HG02981 (cell line): ENCODE measurements around the gene C19orf47.
"Not testable (repeated sequence)": the region's sequence is repeated elsewhere in the genome, so short reads cannot be mapped to it uniquely, and the experiment has no call there.

ENCODE experiments used
- ATAC-seq: cut with Tn5 transposase; IDR thresholded peaks from one replicate; pipeline ENCODE4 v1.9.1; 2021; ENCODE audit warnings: mild to moderate bottlenecking, moderate library complexity; ENCODE audit not compliant: unreplicated experiment

The C19orf47 gene

DNA sequence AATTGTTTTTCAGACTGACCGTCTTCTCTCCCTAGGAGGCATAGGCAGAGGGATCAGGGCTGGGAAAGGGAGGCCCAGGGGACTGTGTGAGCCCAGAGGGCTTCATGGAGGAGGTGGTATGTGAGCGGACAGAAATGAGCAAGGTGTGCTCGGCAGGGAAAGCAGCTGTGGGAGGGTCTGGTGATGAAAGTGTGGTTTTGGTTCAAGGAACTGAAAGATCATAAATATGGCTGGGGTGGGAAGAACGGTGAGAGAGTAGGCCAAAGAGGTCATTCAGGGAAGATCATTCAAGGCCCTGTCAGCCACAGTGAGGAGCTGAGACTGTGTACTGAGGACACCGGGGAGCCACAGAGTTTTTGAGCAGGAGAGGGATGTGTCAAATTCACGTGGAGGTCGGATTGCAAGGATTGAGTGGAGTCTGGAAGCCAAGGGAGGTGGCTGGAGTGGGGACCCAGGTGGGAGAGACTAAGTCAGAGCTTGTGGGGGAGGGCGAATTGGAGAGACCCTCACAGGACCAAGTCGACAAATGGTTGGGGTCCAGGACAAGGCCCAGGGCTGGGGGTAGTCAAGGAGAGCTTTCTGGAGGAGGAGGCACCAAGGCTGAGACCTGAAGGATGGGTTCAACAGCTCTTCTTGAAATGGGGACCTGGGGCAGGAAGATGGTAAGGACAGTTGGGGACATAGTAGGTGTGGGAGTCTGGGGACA, 7.9 kb upstream of the C19orf47 start:
- ATAC-seq, result no peak

DNA sequence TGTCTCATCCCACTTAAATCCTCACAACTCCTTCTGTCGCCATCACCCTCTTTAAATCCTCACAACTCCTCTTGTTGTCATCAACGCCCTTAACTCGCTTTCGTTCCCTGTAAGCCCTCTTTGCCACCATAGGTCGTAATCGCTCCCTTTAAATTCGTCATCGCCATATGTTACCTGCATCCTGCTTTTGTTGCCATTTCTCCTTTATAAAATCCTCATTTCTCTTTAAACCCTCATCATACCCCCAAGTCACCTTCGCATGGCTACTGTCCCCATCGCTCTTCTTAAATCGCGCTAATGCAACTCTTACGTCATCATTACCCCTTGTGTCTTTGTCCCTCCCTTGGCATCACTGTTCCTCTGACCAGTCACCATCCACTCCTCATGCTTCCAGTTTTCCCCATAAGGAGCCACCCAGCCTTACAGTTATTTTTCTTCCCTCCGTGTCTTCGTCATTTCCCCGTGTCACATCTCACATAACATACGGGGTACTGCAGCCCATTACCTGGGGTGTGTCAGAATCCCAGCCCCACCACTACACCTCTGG, 837 bp upstream of the C19orf47 start:
- ATAC-seq, result no peak

DNA sequence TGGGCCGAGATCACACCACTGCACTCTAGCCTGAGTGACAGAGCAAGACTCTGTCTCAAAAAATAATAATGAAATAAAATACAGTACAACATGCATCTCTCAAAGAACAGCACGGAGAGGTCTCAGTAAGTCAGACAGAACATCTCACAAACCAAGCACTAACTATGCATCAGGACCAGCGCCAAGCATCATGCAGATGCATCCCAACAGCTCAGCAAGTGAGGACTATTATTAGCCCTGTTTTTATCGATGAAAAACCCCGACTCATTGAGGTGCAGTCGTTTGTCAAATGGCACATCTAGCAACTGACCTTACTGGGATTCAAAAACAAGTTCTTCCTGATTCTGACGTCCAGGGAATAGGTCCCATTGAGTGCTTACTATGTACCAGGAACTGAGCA, 3.8 kb downstream of the C19orf47 start:
- no peak for ATAC-seq

DNA sequence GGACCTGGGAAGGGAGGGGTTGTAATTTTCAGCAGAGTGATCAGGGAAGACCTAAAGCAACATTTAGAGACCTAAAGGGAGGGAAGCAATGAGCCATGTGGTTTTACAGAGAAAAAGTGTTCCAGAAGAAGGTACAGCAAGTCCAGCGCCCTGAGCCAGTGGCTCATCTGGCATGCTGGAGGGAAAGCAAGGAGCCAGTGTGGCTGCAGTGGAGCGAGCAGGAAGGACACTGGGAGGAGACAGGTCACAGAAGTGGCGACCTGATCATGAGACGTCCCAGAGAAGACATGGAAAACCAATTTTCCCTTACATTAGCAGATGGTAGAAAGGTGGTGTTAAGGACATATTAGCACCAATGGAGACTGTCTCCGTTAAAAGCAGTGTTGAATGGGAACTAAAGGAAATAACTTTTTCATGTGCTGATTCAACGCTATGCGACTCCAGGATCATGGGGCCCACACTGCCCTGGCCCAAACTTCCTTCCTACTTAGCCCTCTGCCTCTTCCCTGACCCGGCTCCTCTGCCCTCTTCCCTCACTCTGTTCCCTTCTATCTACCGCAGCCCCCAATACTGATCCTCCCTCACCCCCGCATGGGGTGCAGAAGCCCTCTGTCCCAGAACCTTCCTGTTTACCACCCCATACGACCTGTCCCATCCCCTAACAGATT, 5.4 kb downstream of the C19orf47 start:
- no peak for ATAC-seq

DNA sequence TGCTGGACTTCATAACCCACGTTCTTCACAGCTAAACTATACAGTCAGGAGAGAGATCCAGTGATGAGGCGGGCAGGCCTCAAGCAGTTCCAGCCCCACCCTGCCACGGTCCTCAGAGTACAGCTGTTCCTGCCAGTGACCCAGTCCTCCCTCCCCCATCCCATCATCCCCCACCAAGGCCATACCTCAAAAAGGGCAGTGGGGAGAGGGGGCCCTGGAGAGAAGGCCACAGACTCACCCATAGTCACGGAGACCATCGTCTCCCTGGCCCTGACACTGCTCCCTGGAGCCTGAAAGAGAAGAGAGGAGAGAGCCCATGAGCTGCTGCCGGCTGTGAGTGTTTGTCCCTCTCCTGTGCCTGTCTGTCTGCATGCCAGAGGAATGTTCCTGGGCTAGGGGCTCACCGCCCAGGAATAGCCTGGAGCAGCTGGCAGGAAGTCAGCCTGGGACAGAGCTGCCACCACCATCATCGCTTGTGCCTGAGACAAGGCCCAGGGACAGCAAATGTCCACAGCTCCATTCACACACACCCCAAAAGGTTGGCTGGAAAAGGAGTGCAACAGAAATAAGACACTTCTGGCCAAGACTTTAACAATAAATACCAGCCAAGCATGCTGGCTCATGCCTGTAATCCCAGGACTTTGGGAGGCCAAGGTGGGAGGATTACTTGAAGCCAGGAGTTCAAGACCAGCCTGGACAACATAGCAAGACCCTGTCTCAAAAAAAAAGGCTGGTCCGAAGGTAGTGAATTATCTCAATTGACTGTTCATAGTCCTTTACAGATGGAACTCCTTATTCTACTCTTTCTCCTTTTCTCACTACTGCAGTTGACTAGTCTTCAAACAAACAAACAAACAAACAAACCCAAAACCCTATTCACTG, 6.4 kb downstream of the C19orf47 start:
- ATAC-seq, result no peak

DNA sequence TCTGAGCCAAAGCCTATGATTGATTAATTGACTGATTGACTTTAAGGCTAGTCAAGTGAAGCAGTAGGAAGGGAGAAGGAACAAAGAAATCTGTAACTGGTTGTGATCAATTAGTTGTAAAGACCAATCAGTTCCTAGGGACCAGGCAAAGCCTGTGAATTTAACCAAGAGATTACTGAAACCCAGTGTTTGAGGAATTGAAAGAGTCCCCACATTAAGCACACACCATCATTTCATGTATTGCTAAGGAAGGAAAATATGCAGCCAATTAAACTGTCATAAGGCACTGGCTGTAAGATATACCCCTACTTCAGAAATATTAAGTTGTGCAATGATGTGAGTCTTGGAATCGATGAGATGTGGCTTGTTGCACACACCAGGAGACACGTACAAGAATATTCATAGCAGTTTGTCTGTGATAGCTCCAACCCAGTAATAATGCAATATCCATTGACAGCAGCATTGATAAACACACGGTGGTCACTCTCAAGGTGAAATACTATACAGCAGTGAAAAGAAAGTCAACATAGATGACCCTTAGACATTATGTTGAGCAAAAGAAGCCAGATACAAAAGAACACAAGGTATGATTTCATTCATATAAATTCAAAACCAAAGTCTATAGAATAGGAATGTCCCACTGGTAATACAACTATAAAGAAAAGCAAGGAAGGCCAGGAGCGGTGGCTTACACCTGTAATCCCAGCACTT, 9.0 kb downstream of the C19orf47 start:
- no peak for ATAC-seq

DNA sequence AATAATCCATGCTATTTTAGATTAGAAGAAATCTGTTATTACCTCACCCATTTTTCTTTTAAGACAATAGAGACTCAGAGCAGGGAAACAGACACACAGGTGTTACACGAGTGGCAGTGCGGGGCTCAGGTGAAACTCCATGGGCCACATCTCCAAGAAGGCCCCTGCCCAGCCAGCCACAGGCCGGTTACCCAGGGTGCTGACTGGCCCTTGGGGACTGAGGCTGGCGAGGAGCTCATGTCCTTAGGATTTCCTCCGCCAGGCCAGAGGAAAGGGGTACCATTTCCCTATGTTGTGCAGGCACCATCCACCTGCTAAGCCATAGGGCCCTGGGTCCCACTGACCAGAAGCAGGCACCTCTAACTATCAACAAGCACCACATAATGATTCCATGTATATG, 10.6 kb downstream of the C19orf47 start:
- no peak for ATAC-seq

DNA sequence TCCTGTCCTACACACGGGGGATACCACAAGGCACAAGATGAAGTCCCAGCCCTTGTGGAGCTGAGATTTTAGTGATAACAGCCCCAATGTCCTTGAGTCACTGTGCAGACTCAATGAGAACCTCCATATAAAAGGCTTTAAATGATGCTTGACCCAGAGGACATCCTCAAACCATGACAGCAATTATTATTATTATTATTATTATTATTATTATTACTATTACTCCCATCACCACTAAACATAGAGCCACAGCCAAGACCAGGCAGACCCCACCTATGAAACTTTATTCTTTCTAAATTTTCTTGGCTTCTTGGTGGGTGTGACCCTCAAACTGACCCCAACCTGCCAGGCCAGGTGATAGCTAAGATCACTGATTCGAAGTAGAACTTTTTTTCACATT, 11.1 kb downstream of the C19orf47 start:
- no peak for ATAC-seq

DNA sequence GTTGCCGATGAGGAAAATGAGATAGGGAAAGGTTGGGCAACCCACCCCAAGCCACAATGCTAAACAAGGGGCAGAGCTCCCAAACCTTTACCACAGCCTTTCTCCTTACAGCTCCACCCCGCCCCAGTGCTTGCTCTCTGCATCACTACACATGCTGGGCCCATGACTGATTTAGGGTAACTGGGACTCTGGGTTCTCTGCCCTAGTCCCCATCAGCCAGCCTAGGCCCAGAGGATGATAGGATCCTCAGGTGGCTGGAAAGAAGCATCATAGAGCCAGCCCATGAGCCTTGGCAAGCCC, 11.6 kb downstream of the C19orf47 start:
- no peak for ATAC-seq

DNA sequence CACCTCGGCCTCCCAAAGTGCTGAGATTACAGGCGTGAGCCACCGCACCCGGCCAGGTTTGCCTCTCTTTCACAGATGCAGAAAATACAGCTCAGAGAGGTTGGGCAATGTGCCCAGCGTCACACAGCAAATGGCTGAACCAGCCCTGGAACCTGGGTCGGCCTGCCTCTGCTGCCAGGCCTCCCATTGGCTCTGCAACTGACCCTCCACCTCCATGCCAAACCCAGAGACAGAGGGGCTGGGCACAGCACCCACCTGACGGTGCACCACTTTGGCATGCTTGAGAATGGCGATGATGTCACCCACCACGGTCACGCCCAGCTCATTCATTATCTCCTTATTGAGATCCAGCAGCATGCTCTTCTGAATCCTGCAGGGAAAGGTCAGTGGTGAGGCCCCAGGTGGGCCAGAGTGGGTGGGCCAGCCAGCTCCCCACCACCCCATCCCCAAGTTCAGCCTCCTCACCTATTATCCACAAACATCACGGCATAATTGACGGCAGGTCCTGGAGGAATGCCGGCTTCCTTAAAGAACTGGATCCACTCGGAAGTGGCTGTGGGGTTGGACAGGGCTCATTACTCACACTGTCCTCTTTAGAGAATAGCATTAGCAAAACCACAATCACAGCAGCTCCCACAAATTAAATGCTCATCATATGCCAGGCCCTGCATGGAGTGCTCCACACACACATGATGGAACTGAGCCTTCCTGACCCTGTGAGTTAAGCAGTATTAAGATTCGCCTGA, 12.2 kb downstream of the C19orf47 start:
- ATAC-seq, result no peak

DNA sequence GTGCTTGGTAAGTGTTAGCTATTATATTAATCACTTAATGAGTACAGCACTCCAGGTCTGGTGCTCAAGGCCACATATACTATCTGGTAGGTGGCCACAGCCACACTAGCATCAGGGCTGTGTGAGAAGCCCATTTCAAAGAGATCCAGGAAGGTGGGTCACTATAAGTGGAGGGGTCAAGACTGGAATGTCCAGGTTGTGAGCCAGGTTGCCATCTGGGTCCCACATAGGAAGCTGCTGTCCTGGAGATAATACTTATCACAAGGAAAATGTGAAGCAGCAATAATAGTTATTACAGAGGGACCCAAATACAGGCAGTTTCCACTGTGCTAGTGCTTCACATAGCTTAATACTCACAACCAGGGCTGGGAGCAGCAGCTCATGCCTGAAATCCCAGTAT, 13.1 kb downstream of the C19orf47 start:
- no peak for ATAC-seq

DNA sequence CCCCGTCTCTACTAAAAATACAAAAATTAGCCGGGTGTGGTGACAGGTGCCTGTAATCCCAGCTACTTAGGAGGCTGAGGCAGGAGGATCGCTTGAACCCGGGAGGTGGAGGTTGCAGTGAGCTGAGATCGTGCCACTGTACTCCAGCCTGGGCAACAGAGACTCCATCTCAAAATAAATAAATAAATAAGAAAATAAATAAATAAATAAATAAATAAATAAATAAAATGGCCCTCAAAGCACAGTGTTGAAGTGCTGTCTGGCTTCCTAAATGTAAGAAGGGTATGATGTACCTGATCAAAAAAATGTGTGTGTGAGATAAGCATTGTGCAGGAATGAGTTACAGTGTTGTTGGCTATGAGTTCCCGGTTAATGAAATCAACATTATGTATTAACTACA, 15.1 kb downstream of the C19orf47 start:
- ATAC-seq, result not testable (repeated sequence)

DNA sequence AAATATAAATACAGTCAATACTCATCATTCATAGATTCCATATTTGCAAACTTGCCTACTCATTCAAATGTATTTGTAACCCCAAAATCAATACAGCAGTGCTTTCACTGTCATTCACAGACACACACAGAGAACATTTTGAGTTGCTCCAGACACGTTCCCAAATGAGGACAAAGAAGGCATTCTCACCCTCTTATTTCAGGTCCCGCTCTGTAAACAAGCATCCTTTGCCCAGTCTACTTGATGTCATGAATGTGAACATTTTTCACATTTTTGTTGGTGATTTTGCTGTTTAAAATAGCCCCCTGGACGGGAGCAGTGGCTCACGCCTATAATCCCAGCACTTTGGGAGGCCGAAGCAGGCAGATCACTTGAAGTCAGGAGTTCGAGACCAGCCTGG, 15.5 kb downstream of the C19orf47 start:
- ATAC-seq, result no peak

DNA sequence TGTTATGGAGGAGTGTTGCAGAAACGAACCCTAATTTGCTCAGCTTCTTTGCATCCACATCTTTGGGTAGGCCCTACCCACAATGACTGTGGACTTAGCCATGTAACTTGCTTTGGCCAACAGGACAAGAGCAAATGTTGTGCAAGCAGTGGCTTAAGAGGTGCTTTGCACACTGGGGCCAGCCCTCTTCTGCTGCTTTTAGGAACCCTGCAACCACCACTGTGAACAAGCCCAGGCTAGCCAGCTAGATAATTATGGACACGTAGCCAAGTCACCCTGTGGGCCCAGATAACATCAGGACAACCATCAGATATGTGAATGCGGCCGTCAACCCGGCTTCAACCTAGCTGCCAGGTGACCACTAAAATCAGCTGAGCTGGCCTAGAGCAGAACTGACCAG, 17.1 kb downstream of the C19orf47 start:
- ATAC-seq, result no peak

DNA sequence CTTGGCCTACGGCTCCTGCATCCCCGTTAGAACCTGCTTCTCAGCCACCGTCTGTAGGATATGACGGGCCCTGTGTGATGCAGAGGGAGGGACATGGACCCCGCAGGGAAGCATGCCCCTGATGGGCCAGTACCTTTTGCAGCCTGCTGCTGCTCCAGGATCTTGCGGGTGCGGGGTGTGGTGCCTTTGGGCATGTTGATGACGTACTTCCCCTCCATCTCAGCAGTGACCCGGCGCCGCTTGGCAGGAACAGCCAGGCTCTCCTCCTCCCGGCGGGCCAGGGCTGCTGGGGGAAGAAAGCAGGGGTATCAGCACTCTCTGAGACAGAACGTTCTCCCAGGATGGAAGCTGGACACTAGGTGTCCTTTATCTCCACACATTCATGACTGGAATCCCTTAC, 22.0 kb downstream of the C19orf47 start:
- no peak for ATAC-seq

DNA sequence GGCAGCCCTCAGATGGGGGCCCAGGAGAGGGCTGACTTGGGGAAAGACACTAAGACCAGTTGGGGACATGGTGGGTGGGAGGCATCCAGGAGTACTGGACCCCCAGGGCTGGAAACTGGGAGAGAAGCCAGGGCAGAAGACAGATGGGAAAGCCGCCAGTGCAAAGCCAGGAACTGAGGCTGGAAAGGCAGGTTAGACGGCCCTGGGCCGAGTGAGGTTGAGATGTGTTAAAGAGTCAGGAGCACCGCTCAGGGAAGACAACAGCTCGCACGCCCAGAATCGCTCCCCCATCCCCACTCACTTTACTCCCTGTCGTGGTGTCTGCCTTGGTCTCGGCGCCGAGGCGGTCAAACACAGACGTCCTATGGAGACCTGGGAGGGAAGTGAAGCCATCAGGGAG, 24.5 kb downstream of the C19orf47 start:
- no peak for ATAC-seq

DNA sequence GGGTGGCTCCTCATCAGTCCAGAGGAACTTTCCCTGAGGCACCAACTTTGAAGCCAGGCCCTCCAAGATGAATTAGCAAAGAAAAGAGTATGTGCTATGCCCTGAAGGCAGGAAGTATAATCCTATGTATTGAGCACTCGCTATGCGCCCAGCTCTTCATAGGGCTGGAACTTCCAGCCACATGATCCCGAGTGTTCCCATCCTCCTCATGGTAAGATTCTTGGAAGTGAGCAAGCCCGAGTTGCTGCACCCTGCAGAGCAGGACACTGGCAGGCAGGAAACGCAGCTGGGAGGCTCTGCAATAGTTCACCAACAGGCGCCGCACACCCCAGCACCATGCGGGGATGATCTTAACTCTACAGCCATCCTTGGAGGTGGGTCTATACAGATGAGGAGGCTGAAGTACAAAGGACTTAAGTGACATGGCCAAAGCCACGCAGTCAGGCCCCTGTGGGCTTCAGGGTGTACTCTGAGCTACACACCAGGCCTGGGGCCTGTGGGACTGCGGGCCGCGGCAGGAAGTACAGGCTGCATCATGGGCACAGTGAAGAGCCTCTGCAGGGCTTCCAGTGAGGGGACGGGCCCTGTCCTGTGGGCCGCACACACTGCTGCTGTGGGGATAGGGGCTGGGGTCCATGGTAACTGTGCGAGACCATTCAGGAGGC, 25.1 kb downstream of the C19orf47 start:
- ATAC-seq, result no peak

DNA sequence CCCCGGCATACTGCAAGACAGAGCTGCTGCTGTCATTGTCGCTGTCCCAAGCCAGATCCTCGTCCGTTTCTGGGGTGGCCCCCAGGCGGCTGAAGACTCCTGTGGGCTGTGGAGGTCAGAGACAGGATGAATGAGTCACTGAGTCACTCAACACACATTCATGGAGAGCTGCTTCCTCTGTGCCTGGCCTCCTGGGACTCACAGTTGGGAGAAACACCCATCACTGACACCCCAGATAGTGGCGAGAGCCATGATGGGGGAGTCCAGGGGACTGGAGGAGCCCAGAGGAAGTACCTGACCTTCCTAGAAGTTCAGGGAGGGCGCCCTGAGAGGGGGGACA, 26.0 kb downstream of the C19orf47 start:
- ATAC-seq, result no peak

DNA sequence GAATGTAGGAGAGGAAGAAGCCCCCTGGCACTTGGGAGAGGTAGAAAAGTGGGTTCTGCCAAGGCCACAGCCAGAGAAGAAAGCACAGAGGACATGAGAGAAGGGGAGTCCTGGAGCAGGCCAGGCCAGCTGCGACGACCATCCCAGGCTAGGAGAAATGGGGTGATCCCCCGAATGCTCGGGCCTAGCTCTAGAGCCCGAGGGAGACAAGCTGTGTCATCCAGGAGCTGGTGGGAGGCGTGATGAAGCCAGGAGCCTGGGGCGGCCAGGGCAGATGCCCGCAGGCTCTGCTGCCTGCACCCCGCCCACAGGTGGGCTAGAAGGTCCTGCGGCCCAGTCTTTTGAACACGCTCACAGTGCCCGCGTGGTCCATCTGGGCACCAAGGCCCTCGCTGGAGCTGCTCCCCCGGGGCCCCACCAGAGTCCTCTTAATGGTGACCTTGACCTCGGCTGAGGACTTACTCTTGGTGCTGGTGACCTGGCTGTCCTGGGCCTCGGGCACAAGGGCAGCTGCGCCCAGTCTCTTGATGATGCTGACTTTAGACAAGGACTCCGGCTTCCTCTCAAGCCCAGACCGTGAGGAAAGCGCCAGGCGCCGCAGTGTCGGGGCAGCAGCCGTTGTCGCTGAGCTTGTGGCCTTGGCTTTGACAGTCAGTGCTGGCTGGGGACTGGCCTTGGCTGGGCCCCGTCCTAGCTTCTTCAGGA, 26.5 kb downstream of the C19orf47 start:
- ATAC-seq, result no peak
